ENCODE results near the gene AMELX.

AMELX gene

GRCh38 chrX:11311706-11312105 is 18.5 kb downstream of the AMELX start:
- no peak for DNase-seq

GRCh38 chrX:11319806-11320520 is 26.8 kb downstream of the AMELX start:
- DNase-seq = no peak

DNA sequence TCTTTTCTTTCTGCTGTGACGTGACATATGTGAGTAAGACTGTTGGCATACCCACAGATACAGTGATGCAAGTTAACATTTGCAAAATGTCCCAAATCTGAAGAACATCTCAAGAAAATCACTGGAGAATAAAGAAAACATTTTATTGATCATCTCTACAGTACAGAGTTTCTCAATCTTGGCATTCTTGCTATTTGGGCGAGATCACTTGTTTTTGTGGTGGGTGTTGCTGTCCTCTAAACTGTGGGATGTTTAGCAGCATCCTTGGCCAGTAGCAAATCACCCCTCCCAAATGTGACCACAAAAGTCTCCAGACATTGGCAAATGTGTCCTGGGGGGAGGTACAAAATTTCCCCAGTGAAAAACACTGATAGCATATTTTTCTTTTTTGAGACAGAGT is 28.8 kb downstream of the AMELX start:
- no peak for DNase-seq

GRCh38 chrX:11328134-11328533 is 34.9 kb downstream of the AMELX start:
- no peak for DNase-seq

- DNase-seq = no peak
Observed at GRCh38 chrX:11329021-11329420, 35.8 kb downstream of the AMELX start.

- no peak for DNase-seq
Observed at GRCh38 chrX:11331788-11332187, 38.6 kb downstream of the AMELX start.

DNA sequence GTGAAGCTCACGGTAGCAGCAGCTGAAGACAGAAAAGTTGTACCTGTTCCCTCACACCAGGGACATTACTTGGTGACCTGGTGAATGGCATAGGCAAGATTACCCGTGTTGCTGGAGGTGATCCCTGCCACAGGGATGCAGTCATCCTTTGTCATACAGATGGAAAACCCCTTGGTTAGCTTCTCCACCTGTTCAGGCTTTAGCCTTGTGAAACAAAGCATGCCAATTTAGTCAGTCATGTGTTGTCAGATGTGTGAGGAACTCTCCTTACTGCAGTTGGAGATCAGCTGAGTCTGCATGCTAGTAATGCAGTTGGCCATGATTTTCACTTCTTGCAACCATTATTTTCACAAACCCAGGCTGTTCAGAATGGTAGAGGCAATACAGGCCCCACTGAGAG is 41.0 kb downstream of the AMELX start:
- DNase-seq = no peak

DNA sequence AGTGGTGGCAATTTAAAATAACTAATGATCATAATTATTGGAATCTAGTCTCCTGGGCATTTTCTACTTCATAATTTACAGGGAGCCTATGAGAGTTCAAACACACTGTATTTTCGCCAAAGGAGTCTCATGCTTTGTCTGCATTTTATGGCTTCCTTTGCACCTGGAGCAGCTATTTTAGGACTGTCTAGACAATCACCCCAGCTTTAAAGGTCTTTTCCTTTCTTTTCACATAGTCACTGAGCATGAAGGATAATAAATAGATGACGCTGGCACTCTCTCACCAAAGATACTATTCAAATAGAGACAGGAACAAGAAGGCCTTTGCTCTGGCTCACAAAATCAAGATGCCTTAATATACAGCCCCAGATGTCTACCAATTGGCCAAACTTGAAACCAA is 43.0 kb downstream of the AMELX start:
- DNase-seq = no peak

GRCh38 chrX:11337292-11338009 is 44.2 kb downstream of the AMELX start:
- DNase-seq = no peak

DNA sequence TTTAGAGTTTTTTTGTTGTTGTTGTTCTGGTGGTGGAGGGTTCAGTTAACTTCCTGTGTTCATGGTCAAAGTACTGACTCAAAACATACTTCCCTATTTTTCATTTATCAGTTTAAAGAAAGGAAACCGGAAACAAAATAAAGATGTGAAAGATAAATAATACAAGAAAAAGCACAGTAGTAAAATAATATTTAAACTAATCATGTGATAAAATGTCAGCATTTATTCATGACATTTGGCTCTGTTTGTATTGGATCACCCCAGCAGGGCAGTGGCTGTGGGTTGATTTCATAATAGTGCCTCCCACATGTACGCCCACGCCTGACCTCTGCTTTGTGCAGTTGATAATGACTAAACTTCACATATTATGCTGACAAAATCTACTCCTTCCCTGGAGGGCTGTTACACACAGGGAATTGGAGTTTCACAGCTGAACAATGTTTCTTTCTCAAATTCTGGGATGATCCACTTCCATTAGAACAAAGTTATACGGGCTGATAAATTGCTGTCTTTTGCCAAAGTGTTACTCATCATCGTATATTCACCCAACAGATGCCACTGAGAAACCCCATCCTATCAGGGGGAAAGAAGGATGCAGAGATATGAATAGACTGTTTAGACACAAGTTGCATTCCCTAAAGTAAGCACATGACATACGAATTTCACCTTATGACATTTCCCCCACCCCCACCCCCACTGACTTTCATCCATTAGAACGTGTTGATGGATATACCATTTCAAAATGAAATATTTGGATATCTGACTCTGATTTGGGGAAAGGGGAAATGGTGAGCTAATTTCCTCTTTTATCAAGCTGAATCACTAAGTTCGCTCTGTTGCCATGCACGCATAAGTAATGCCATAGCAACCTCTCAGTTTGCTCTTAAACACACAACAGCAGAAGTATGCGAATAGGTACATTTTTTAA is 48.3 kb downstream of the AMELX start:
- DNase-seq = peak; percentile 2

DNA sequence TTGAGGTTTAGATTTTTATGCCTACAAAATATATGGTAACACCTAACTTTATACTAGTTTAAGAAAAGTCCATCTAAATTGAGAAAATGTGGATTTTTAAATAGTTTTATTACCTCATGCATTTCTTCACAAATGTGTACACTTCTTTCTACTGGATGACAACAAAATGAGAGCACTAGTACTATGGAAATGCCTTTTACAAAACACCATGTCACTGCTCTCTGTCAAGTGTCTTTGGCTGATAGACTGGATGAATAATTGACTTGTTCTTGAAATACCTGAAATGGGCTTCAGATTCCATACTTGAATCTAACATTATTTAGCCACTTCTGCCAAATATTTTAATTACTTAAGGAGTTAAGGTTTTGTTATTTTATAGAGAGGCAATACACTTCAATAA is 49.5 kb downstream of the AMELX start:
- no peak for DNase-seq

DNA sequence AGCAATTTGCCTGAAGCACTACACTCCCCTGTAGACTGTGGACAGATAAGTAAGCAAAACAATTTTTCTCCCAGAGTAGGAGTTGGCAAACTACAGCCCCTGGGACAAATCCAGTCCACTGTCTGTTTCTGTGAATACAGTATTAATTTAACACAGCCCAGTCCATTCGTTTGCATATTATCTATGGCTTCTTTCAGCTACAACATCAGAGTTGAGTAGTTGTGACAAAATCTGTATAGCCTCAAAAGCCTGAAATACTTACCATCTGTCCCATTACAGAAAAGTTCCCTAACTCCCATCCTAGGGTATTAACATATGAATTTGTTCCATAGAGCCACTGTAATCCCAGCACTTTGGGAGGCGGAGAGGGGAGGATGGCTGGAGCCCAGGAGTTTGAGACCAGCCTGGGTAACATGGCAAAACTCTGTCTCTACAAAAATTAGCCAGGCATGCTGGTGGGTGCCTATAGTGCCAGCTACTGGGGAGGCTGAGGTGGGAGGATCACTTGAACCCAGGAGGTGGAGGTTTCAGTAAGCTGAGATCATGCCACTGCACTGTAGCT is 53.0 kb downstream of the AMELX start:
- no peak for DNase-seq

- no peak for DNase-seq
Observed at GRCh38 chrX:11347300-11347699, 54.1 kb downstream of the AMELX start.

- no peak for DNase-seq
Observed at GRCh38 chrX:11349020-11349419, 55.8 kb downstream of the AMELX start.

- no peak for DNase-seq
Observed at GRCh38 chrX:11349661-11350337, 56.6 kb downstream of the AMELX start.
